K562 (cell line): ENCODE results near the gene ALK. TPM values are rescaled to one million over a fixed set of nuclear protein-coding genes. Genes with fewer than 3 reads are reported as not detected.

Source experiments
- ATAC-seq: fragments of 200-7000 bp; cut with Tn5 transposase; 3 replicates; pipeline ENCODE4 v1.9.1; 2020; ENCODE audit warnings: moderate library complexity
- BruUV-seq: library from RNA; stranded (reverse); fragments of 400-500 nt; replicated peaks from 2 replicates; lab custom pipeline; 2021; lab: Mats Ljungman, UMichigan
- CTCF ChIA-PET: fragments of 300-600 bp; formaldehyde crosslinking; extraction: SDS; loops from one replicate; lab custom pipeline; 2021; ENCODE audit warnings: low intra/inter-chr PET ratio; lab: Yijun Ruan, JAX
- POLR2A ChIA-PET: fragments of 300-600, 350-650 bp; sonication (Branson Sonifier 250); formaldehyde crosslinking; extraction: SDS; loops from one replicate; lab custom pipeline; 2021; ENCODE audit warnings: antibody characterized with exemption, inconsistent platforms; lab: Yijun Ruan, JAX
- DNase-seq, 4 experiments: peaks; one replicate each; pipeline versions ENCODE4 v3.0.0 to v3.0.0-alpha.2; 2011 to 2018; ENCODE audit warnings: low spot score in 3 of 4, mixed read lengths in 3 of 4; ENCODE audit errors: extremely low read depth in 1 of 4
- FAIRE-seq: peaks from 2 replicates; lab custom pipeline; 2011; peaks lifted over from hg19 to GRCh38; lab: Jason Lieb, UNC
- H2AFZ ChIP-seq: 2 replicates; pipeline ENCODE4 v1.6.0; 2011; ENCODE audit warnings: low read depth, low read length, control low read depth, inconsistent platforms
- H3K27ac ChIP-seq: fragments of 200-600 bp; 3 replicates; pipeline ENCODE4 v1.8.0; 2011; ENCODE audit warnings: low read depth, mild to moderate bottlenecking, control low read depth, inconsistent platforms, low read length, moderate library complexity, mixed read lengths; ENCODE audit errors: extremely low read depth
- H3K27me3 ChIP-seq, 2 experiments: fragments of 300-600 bp in 1 of 2; 2 replicates in 1 of 2; 3 replicates in 1 of 2; pipeline versions ENCODE4 v1.6.0 to v1.8.0; 2011; ENCODE audit warnings: inconsistent platforms in 2 of 2, low read length in 2 of 2, mild to moderate bottlenecking in 1 of 2, mixed read lengths in 1 of 2, moderate library complexity in 1 of 2; ENCODE audit not compliant: control insufficient read depth in 2 of 2, insufficient read depth in 2 of 2
- H3K36me3 ChIP-seq: fragments of 300-600 bp; 3 replicates; pipeline ENCODE4 v1.8.0; 2011; ENCODE audit warnings: mild to moderate bottlenecking, low read length, inconsistent platforms; ENCODE audit not compliant: control insufficient read depth, insufficient read depth
- H3K4me1 ChIP-seq, 2 experiments: fragments of 200-600 bp in 1 of 2; replicated peaks in 1 of 2; 2 replicates in 1 of 2; 3 replicates in 1 of 2; pipeline versions ENCODE4 v1.5.1 to v1.8.0; 2011; ENCODE audit warnings: inconsistent platforms in 2 of 2, low read length in 2 of 2, mild to moderate bottlenecking in 1 of 2, mixed read lengths in 1 of 2, moderate library complexity in 1 of 2; ENCODE audit not compliant: control insufficient read depth in 2 of 2, insufficient read depth in 2 of 2
- H3K4me2 ChIP-seq: 2 replicates; pipeline ENCODE4 v1.6.1; 2011; ENCODE audit warnings: low read length, control low read depth, inconsistent platforms, mixed read lengths; ENCODE audit not compliant: insufficient read depth
- H3K4me3 ChIP-seq: fragments of 200-600 bp; sonication (generic), shearing (Covaris generic); 2 replicates; pipeline ENCODE4 v1.5.1; 2016; ENCODE audit warnings: control low read depth, inconsistent platforms
- H3K79me2 ChIP-seq: fragments of 200-600 bp; 3 replicates; pipeline ENCODE4 v1.8.0; 2011; ENCODE audit warnings: low read length, inconsistent platforms; ENCODE audit not compliant: control insufficient read depth, insufficient read depth
- H3K9ac ChIP-seq, 2 experiments: 2 replicates each; pipeline versions ENCODE4 v1.6.0 to v1.6.1; 2011; ENCODE audit warnings: low read depth in 2 of 2, low read length in 2 of 2, control low read depth in 1 of 2, inconsistent platforms in 1 of 2, mild to moderate bottlenecking in 1 of 2, mixed read lengths in 1 of 2; ENCODE audit not compliant: insufficient read depth in 1 of 2
- H3K9me1 ChIP-seq: one replicate; pipeline ENCODE4 v1.6.0; 2011; ENCODE audit warnings: inconsistent platforms, mild to moderate bottlenecking, low read length, moderate library complexity; ENCODE audit not compliant: control insufficient read depth, insufficient read depth
- H3K9me3 ChIP-seq: replicated peaks from 2 replicates; pipeline ENCODE4 v1.5.1; 2011; ENCODE audit warnings: low read depth, low read length, inconsistent platforms; ENCODE audit not compliant: control insufficient read depth, insufficient read depth
- H4K20me1 ChIP-seq: replicated peaks from 2 replicates; pipeline ENCODE4 v1.6.1; 2011; ENCODE audit warnings: low read length, inconsistent platforms, mixed read lengths; ENCODE audit not compliant: control insufficient read depth, insufficient read depth
- TCF7 ChIP-seq: sonication (generic); IDR thresholded peaks from 2 replicates; pipeline ENCODE4 v1.6.1; 2016; ENCODE audit warnings: antibody characterized with exemption, borderline replicate concordance
- WGBS: fragments of 100-300 bp; shearing (Covaris generic); methylation state at CpG from one replicate; pipeline ENCODE4 v1.1.6; 2016; ENCODE audit warnings: low coverage, mixed read lengths; ENCODE audit not compliant: insufficient coverage; ENCODE audit errors: missing lambda C conversion rate; 5-methylcytosine and 5-hydroxymethylcytosine counted together
- in situ Hi-C: fragments of 300-500 bp; cut with MboI; formaldehyde crosslinking; loops from 4 replicates; pipeline ENCODE4 v1.15.0; 2018; ENCODE audit warnings: inconsistent platforms, mixed read lengths
- intact Hi-C: fragments of 100-400 bp; cut with micrococcal nuclease; formaldehyde crosslinking; loops from 2 replicates; pipeline ENCODE4 v1.14.2; 2022
- polyA plus RNA-seq, 8 experiments: library from polyadenylated mRNA; depleted of rRNA in 4 of 8; stranded (reverse) in 5 of 8; unstranded in 3 of 8; fragments of >200 nt; fragmentation: Nextera tagmentation in 2 of 8; fragmentation: Illumina TruSeq in 1 of 8; extraction: Ambion mirVana in 2 of 8; extraction: Trizol in 1 of 8; gene quantifications; 2 replicates each; pipeline versions ENCODE4 v1.2.1 to v1.2.3, GENCODE V29; 2011 to 2014; ENCODE audit warnings: inconsistent platforms in 1 of 8, missing spikeins in 1 of 8
- total RNA-seq, 7 experiments: library from RNA; depleted of rRNA in 6 of 7; stranded (reverse); fragments of >200 nt in 6 of 7; fragmentation: Illumina TruSeq in 2 of 7; extraction: Trizol in 2 of 7; gene quantifications; 2 replicates each; pipeline versions ENCODE4 v1.2.1 to v1.2.3, GENCODE V29; 2011 to 2021; ENCODE audit warnings: low replicate concordance in 1 of 7
- TF ChIP-seq, protein P1 (sequence below), 2 experiments: fragments of 450-650 bp; formaldehyde crosslinking in 1 of 2; IDR thresholded peaks; 2 replicates each; pipeline versions ENCODE4 v1.4.0 to v1.6.1; 2014 to 2020; ENCODE audit warnings: mild to moderate bottlenecking in 2 of 2, borderline replicate concordance in 1 of 2, low read depth in 1 of 2

ALK gene
- total and polyA plus RNA-seq, 9 of the 15 experiments (the other 6 are each of a cell fraction or from before 2014, with no cell fraction given) = not detected

DNA sequence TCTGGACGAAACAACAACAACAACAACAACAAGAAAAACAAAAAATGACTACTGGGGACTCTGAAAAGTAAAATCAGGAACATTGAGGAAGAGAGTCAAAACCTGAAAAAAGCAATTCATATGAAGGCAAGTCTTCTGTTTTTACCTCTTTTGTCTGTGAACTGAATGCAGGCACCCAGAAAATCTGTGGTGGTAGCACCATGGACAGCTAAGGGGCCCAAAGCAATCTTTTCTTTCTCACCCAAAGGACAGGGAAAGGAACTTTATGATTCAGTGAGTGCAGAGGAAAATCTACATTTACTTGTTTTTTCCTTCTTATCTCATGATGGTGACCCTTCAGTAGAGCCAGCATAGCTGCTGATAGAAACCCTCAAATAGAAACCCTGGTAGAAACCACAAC is 10.4 kb downstream of the ALK start:
- Histone ChIP-seq H2AFZ (no peak overlapping the region), H3K9me1 (no peaks in the 10 kb centered on the region), H3K9ac (no peak overlapping the region), H3K27ac (no peak overlapping the region), H3K9me3 (no peaks in the 10 kb centered on the region), H3K79me2 (no peaks in the 10 kb centered on the region), H4K20me1 (no peaks in the 10 kb centered on the region), H3K36me3 (no peaks in the 10 kb centered on the region), H3K4me3 (no peak overlapping the region), H3K4me2 (no peak overlapping the region), H3K27me3 (no peaks in the 10 kb centered on the region; a peak in 1 of 5 replicates), H3K4me1 (no peaks in the 10 kb centered on the region)
- FAIRE-seq (no peak), DNase-seq (no peak), ATAC-seq (no peak)
- POLR2A ChIA-PET = no interaction called here
- in situ Hi-C loops = no loop called here
- CTCF ChIA-PET = no interaction called here
- TF ChIP-seq, protein P1, sequence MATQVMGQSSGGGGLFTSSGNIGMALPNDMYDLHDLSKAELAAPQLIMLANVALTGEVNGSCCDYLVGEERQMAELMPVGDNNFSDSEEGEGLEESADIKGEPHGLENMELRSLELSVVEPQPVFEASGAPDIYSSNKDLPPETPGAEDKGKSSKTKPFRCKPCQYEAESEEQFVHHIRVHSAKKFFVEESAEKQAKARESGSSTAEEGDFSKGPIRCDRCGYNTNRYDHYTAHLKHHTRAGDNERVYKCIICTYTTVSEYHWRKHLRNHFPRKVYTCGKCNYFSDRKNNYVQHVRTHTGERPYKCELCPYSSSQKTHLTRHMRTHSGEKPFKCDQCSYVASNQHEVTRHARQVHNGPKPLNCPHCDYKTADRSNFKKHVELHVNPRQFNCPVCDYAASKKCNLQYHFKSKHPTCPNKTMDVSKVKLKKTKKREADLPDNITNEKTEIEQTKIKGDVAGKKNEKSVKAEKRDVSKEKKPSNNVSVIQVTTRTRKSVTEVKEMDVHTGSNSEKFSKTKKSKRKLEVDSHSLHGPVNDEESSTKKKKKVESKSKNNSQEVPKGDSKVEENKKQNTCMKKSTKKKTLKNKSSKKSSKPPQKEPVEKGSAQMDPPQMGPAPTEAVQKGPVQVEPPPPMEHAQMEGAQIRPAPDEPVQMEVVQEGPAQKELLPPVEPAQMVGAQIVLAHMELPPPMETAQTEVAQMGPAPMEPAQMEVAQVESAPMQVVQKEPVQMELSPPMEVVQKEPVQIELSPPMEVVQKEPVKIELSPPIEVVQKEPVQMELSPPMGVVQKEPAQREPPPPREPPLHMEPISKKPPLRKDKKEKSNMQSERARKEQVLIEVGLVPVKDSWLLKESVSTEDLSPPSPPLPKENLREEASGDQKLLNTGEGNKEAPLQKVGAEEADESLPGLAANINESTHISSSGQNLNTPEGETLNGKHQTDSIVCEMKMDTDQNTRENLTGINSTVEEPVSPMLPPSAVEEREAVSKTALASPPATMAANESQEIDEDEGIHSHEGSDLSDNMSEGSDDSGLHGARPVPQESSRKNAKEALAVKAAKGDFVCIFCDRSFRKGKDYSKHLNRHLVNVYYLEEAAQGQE (IDR thresholded peaks at IDR 0.05; ENCODE audit: borderline replicate concordance) = peak; percentile 62
- TF ChIP-seq, protein P1 (CRISPR knock-in tag; IDR thresholded peaks at IDR 0.05; ENCODE audit: low read depth) = no peak
- TF ChIP-seq TCF7 = no peak
- intact Hi-C loops = no loop called here
- 0% methylated on average over 1 of the region's 1 CpG for WGBS
- no TSS peak for BruUV-seq
